K562 treated with DMSO at 1 percent for 12 hours (cell line): ENCODE measurements around the gene SSR4. TPM values are rescaled to one million over a fixed set of nuclear protein-coding genes. Genes with fewer than 3 reads are reported as not detected.

Experiments
- total RNA-seq: library from RNA; unstranded; fragments of 300-600 nt; gene quantifications from 2 replicates; pipeline ENCODE4 v1.2.3, GENCODE V29; 2022; ENCODE audit not compliant: insufficient read depth

The SSR4 gene
- total RNA-seq = 679 and 1,009 TPM in 2 replicates

GRCh38 chrX:153794018-153794896 lies at the start of gene SSR4, which contains the start of gene IDH3G:
Gene SSR4 (plus strand): TSS chrX:153794668. CDS start chrX:153794688, 20 bp downstream.
Gene IDH3G (minus strand): TSS chrX:153794375. CDS start chrX:153794326, 49 bp downstream.

DNA sequence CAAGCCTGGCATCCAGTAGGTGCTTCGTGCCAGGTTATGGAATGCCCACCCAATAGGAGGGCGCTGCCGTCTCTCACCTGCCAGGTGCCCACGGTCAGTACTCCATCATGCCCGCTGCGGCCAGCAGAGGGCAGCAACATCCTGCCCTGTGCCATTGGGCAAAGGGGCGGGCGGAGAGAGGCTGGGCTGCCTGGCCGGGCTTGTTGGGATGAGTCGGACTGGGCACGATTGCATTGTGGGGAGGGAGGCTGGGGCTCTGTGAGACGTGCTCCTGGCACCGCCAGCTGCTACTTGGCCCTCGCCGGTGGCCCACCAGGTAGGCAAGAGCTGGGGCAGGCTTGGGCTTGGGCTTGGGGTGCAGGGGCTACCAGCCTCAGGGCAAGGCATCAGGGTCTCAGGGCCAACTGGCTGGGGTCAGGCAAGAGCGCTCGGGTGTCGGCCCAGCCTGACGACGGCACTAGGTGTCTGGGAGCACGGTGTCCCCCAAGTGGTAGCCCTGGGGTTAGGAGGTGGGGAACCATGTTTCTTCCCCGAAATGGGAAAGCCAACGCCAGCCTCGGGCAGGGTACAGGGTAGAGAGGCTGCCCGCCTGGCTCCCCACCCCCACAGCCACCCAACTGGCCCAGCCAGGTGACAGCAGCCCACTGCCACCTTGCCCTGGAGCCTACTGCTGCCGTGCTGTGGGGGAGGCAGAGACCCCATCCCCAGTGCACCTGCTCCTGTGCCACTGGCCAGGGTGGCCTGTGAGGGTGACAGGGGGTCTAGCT lies 30.3 kb upstream of the SSR4 start, which contains the start of gene PLXNB3:
TSS of gene PLXNB3 (plus strand) at position 261 of the 767 bp plus-strand sequence. CDS start 1,287 bp downstream, outside the sequence.

DNA sequence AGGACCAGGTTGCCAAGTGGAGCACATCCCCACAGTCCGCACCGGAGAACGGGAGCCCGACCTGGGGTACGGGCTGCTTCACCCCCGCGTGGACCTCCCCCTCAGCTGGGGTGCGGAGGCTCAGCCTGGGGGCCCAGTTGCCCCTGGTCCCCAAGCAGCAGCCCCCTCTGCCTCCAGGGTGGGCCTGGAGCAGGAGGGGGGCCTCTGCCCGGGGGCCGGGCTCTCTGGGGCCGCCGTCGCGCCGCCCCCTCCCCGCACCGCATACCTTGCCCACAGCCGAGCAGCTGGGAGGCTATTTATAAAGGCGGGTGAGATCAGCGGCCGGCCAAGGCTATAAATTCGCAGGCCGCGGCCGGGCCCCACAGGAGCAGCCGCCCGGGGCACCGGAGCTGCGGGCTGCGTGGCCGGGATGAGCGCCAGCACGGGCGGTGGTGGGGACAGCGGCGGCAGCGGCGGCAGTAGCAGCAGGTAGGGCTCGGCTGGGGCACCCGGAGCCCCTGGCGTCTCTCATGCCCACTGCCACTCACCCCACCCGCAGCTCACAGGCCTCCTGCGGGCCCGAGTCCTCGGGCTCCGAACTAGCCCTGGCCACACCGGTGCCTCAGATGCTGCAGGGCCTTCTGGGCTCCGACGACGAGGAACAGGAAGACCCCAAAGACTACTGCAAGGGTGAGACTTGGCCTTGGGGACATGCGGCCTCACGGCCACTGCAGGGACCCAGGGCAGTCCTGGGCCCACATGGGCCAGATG lies 13.6 kb upstream of the SSR4 start, which contains the start of gene SRPK3:
TSS of gene SRPK3 (plus strand) at position 364 of the 750 bp plus-strand sequence. CDS start at position 410, 46 bp downstream.

DNA sequence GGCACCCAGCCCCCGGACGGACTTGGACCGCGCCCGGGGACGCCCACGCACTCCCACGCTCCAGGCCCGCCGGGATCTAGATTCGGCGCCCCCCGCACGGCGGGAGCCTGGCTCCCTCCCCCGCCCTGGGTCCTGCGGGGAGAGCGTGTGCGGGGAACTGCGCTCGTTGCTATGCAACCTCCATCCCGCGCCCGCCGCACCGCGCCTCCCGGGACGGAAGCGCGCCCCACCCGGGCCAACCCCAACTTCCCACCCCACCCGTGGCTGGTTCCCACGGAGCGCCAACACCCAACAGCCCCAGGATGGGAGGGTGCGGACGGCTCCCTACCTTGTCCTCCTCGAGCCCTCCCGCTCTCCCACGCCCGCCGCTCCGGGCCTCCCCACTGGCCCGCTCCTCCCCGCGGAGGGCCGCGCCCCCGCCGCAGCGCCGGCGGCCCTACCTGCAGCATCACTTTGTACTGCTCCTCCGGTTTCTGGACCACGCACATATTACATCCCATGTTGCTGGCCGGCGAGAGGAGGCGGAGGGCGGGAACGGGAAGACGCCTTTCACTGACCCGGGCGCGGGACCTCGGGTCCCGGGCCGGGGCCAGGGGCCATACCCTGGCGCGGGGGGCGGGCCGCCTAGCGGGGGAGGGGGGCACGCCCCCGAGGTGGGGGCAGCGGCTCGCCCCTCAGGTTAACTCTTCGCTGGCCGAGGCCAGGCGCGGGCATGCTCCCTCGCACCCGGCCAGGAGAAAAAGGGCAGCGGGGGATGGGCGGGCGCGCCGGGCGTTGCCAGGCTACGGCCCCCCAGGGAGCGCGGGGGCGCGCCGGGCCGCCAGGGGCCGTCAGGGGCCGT lies 35.6 kb downstream of the SSR4 start, which contains the start of gene PDZD4:
TSS of gene PDZD4 (minus strand) at position 746 of the 841 bp plus-strand sequence. CDS start at position 500, 246 bp downstream.

Other genes with a start within 250 kb of the SSR4 start
- 35.3 and 39.6 TPM in 2 replicates for gene CCNQ, start 195.5 kb upstream of the SSR4 start, total RNA-seq
- 2.4 and 2.9 TPM in 2 replicates for gene DUSP9, start 147.5 kb upstream of the SSR4 start, total RNA-seq
- gene PNCK, start 120.9 kb upstream of the SSR4 start, total RNA-seq = 2.1 and 4.4 TPM in 2 replicates
- 21.3 and 43.0 TPM in 2 replicates for gene SLC6A8, start 106.7 kb upstream of the SSR4 start, total RNA-seq
- 188 and 202 TPM in 2 replicates for gene BCAP31, start 70.3 kb upstream of the SSR4 start, total RNA-seq
- 21.1 and 38.3 TPM in 2 replicates for gene ABCD1, start 69.8 kb upstream of the SSR4 start, total RNA-seq
- gene PLXNB3, start 30.4 kb upstream of the SSR4 start, total RNA-seq = not detected in 2 replicates
- 0.15 TPM in 1 of 2 replicates, not detected in the other for gene SRPK3, start 13.6 kb upstream of the SSR4 start, total RNA-seq
- 63.6 and 66.3 TPM in 2 replicates for gene IDH3G, start 293 bp upstream of the SSR4 start, total RNA-seq
- not detected in 2 replicates for gene PDZD4, start 35.9 kb downstream of the SSR4 start, total RNA-seq
- gene L1CAM, start 91.5 kb downstream of the SSR4 start, total RNA-seq = 0.41 TPM in 1 of 2 replicates, not detected in the other
- 1.4 TPM in 1 of 2 replicates, not detected in the other for gene AVPR2, start 110.0 kb downstream of the SSR4 start, total RNA-seq
- 85.9 and 86.3 TPM in 2 replicates for gene ARHGAP4, start 131.6 kb downstream of the SSR4 start, total RNA-seq
- gene NAA10, start 140.4 kb downstream of the SSR4 start, total RNA-seq = 121 and 143 TPM in 2 replicates
- gene RENBP, start 150.0 kb downstream of the SSR4 start, total RNA-seq = 46.5 and 56.6 TPM in 2 replicates
- gene HCFC1, start 177.2 kb downstream of the SSR4 start, total RNA-seq = 24.2 and 60.4 TPM in 2 replicates
- gene TMEM187, start 178.1 kb downstream of the SSR4 start, total RNA-seq = 17.7 and 25.1 TPM in 2 replicates
- gene IRAK1, start 225.2 kb downstream of the SSR4 start, total RNA-seq = 84.6 and 134 TPM in 2 replicates